GM12801 (cell line): ENCODE measurements around the gene CCL2.

Source experiments
- TF ChIP-seq, protein P1 (sequence below): IDR thresholded peaks from one replicate; pipeline ENCODE4 v1.5.1; 2011; ENCODE audit warnings: control low read depth; ENCODE audit not compliant: insufficient read length; ENCODE audit errors: extremely low read depth

CCL2 gene

DNA sequence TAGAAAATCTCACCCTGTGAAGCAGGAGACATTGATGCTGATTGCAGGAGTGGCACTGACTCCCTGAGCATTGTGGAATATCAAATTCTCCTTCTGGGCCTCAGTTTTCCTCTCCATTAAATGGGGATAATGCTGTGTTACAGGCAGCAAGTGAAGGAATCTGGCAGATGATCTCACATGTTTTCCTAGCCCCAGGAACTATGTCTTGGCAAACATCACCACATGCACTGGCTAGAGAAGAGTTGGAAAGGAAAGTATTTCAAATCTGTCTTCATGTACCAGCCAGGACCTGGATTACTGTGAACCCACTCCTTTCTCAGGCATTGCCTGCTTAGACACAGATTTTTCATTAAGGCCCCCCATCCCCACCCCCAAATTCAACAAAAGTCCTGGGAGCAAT, 50.5 kb downstream of the CCL2 start:
- TF ChIP-seq, protein P1, sequence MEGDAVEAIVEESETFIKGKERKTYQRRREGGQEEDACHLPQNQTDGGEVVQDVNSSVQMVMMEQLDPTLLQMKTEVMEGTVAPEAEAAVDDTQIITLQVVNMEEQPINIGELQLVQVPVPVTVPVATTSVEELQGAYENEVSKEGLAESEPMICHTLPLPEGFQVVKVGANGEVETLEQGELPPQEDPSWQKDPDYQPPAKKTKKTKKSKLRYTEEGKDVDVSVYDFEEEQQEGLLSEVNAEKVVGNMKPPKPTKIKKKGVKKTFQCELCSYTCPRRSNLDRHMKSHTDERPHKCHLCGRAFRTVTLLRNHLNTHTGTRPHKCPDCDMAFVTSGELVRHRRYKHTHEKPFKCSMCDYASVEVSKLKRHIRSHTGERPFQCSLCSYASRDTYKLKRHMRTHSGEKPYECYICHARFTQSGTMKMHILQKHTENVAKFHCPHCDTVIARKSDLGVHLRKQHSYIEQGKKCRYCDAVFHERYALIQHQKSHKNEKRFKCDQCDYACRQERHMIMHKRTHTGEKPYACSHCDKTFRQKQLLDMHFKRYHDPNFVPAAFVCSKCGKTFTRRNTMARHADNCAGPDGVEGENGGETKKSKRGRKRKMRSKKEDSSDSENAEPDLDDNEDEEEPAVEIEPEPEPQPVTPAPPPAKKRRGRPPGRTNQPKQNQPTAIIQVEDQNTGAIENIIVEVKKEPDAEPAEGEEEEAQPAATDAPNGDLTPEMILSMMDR, result no peak

DNA sequence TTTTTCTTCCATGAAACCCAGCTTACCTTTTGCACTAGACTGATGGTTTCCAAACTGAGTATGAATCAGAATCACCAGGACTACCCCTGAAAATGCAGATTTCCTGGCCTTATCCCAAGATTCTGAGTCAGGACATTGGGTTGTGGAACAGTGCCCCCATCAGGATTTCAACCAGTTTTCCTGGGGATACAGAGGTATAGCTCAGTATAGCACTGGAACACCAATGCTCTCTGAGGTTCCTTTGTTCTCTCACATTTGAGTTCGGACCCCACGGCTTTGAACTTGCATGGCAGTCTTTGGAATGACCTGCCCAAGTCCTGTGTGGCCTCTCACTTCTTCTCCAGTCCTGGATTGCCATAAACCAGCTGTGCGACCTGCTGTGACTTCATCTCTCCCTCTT, 51.4 kb downstream of the CCL2 start:
- TF ChIP-seq, protein P1, result no peak
